Measurements from ENCODE around the gene PRSS8.
"Not testable (repeated sequence)": the region's sequence is repeated elsewhere in the genome, so short reads cannot be mapped to it uniquely, and the experiment has no call there.

The PRSS8 gene

GRCh38 chr16:31105677-31106213 is 29.8 kb downstream of the PRSS8 start:
- DNase-seq (ENCODE audit: low spot score): peak; percentile 85

GRCh38 chr16:31100876-31101641 is 34.5 kb downstream of the PRSS8 start:
- DNase-seq (ENCODE audit: low spot score): not testable (repeated sequence)

GRCh38 chr16:31099860-31100638 is 35.5 kb downstream of the PRSS8 start:
- no peak for DNase-seq (ENCODE audit: low spot score)

- DNase-seq (ENCODE audit: low spot score): peak; percentile 94
Observed at GRCh38 chr16:31094424-31095120, 41.0 kb downstream of the PRSS8 start, which contains the start of gene VKORC1. Gene VKORC1, minus strand, starts transcription at chr16:31094797. Its CDS starts 68 bp downstream, at chr16:31094729.

- DNase-seq (ENCODE audit: low spot score): no peak
Observed at GRCh38 chr16:31094088-31094423, 41.5 kb downstream of the PRSS8 start.

- peak; percentile 36 for DNase-seq (ENCODE audit: low spot score)
Observed at GRCh38 chr16:31093132-31093703, 42.3 kb downstream of the PRSS8 start.

GRCh38 chr16:31092330-31092729 is 43.2 kb downstream of the PRSS8 start:
- no peak for DNase-seq (ENCODE audit: low spot score)

- DNase-seq (ENCODE audit: low spot score): no peak
Observed at GRCh38 chr16:31090540-31090939, 45.0 kb downstream of the PRSS8 start.

GRCh38 chr16:31089199-31089598 is 46.3 kb downstream of the PRSS8 start:
- DNase-seq (ENCODE audit: low spot score): no peak

- DNase-seq (ENCODE audit: low spot score): no peak
Observed at GRCh38 chr16:31088459-31089183, 46.9 kb downstream of the PRSS8 start, which contains the start of gene PRSS53. Gene PRSS53, minus strand, starts transcription at chr16:31088943. Its CDS starts 134 bp downstream, at chr16:31088809.

GRCh38 chr16:31087971-31088370 is 47.6 kb downstream of the PRSS8 start:
- no peak for DNase-seq (ENCODE audit: low spot score)

- DNase-seq (ENCODE audit: low spot score): no peak
Observed at GRCh38 chr16:31087481-31087880, 48.0 kb downstream of the PRSS8 start.

- DNase-seq (ENCODE audit: low spot score): no peak
Observed at GRCh38 chr16:31086629-31086906, 49.0 kb downstream of the PRSS8 start.

GRCh38 chr16:31085873-31086628 is 49.5 kb downstream of the PRSS8 start:
- no peak for DNase-seq (ENCODE audit: low spot score)

GRCh38 chr16:31085411-31085810 is 50.1 kb downstream of the PRSS8 start:
- no peak for DNase-seq (ENCODE audit: low spot score)

- DNase-seq (ENCODE audit: low spot score): no peak
Observed at GRCh38 chr16:31084584-31085302, 50.8 kb downstream of the PRSS8 start.

- DNase-seq (ENCODE audit: low spot score): no peak
Observed at GRCh38 chr16:31083981-31084380, 51.5 kb downstream of the PRSS8 start.

- DNase-seq (ENCODE audit: low spot score): no peak
Observed at GRCh38 chr16:31083556-31083955, 52.0 kb downstream of the PRSS8 start.

GRCh38 chr16:31083081-31083480 is 52.4 kb downstream of the PRSS8 start:
- DNase-seq (ENCODE audit: low spot score): no peak

All from NAMALWA (cell line).